Measurements from ENCODE around the gene IL12RB2.
"Not testable (repeated sequence)": the region's sequence is repeated elsewhere in the genome, so short reads cannot be mapped to it uniquely, and the experiment has no call there.

The IL12RB2 gene

DNA sequence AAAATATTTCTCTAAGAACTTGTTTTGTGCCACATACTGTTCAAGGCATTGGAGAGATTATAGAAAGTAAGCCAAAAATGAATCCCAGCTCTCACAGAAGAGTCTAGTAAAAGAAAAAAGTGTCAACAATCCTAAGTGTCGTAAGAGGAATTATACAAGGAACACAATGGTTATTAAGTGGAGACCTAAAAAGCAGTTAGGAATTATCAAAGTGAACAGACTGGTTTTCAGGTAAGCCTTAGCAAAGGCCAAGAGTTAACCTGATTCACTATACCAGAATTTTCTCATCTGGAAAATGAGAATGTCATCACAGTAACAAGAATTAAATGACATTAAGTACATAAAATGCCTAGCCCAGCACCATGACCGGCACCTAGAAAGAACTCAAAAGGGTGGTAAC, 106.9 kb downstream of the IL12RB2 start:
- Histone ChIP-seq H3K9ac (ENCODE audit: insufficient read length, low read depth) (no peak overlapping the region), H3K4me1 (ENCODE audit: insufficient read depth, insufficient read length) (no peaks in the 10 kb centered on the region), H3K9me3 (ENCODE audit: insufficient read depth, low read length) (no peaks in the 10 kb centered on the region), H3K27me3 (ENCODE audit: insufficient read depth, insufficient read length) (no peaks in the 10 kb centered on the region), H3K4me3 (ENCODE audit: insufficient read length, low read depth) (no peak overlapping the region), H3K36me3 (ENCODE audit: insufficient read depth, insufficient read length, low read length) (peaks cover 91% of the 10 kb centered on the region)
- DNase-seq (ENCODE audit: low read depth, low spot score), result no peak
- no peak for TF ChIP-seq YY1 (IDR thresholded peaks at IDR 0.05; ENCODE audit: insufficient read depth, insufficient read length)
- TF ChIP-seq SUZ12 (IDR thresholded peaks at IDR 0.05; ENCODE audit: extremely low read depth, insufficient read depth, insufficient read length), result no peak
- TF ChIP-seq ZNF274 (IDR thresholded peaks at IDR 0.05; ENCODE audit: low read depth, low read length), result no peak

DNA sequence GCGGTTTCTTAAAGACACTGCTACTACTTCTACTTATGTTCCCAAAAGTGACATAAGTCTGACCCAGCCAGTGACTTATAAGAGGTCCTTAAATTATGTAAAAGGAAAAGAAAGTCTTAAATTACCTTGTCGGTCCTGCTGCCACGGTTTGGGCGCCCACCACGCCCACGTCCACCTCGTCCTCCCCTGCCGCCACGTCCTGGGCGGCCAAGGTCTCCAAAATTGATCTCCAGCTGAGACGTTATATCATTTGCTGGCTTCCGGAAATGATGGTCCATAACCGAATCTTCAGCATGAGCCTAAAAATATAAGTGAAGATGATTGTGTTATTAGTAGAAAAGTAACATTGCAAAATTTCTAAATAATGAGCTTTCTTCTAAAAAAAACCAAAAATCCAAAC, 107.4 kb downstream of the IL12RB2 start:
- H3K9me3 ChIP-seq (ENCODE audit: insufficient read depth, low read length), result no peaks in the 10 kb centered on the region
- no peak for DNase-seq (ENCODE audit: low read depth, low spot score)
- peaks cover 91% of the 10 kb centered on the region for H3K36me3 ChIP-seq (ENCODE audit: insufficient read depth, insufficient read length, low read length)
- H3K9ac ChIP-seq (ENCODE audit: insufficient read length, low read depth), result no peak overlapping the region
- H3K4me3 ChIP-seq (ENCODE audit: insufficient read length, low read depth), result no peak overlapping the region
- H3K27me3 ChIP-seq (ENCODE audit: insufficient read depth, insufficient read length), result no peaks in the 10 kb centered on the region
- no peaks in the 10 kb centered on the region for H3K4me1 ChIP-seq (ENCODE audit: insufficient read depth, insufficient read length)
- TF ChIP-seq ZNF274 (IDR thresholded peaks at IDR 0.05; ENCODE audit: low read depth, low read length) (no peak), SUZ12 (IDR thresholded peaks at IDR 0.05; ENCODE audit: extremely low read depth, insufficient read depth, insufficient read length) (no peak), YY1 (IDR thresholded peaks at IDR 0.05; ENCODE audit: insufficient read depth, insufficient read length) (no peak)

DNA sequence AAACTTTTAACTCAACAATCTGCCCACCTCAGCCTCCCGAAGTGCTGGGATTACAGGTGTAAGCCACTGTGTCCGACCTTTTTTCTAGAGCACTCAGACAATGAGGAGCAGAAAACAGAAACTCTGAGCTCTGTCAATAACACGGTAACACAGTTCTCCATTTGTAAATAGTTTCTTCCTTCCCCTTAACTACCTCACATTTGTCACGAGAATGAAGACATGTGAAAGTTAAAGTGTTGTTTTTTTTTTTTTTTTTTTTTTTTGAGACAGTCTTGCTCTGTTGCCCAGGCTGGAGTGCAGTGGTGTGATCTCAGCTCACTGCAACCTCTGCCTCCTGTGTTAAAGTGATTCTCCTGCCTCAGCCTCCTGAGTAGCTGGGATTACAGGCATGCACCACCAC, 110.1 kb downstream of the IL12RB2 start:
- not testable (repeated sequence) for H3K9me3 ChIP-seq (ENCODE audit: insufficient read depth, low read length); H3K27me3 ChIP-seq (ENCODE audit: insufficient read depth, insufficient read length); DNase-seq (ENCODE audit: low read depth, low spot score); H3K4me3 ChIP-seq (ENCODE audit: insufficient read length, low read depth); H3K4me1 ChIP-seq (ENCODE audit: insufficient read depth, insufficient read length); H3K9ac ChIP-seq (ENCODE audit: insufficient read length, low read depth)
- H3K36me3 ChIP-seq (ENCODE audit: insufficient read depth, insufficient read length, low read length), result peaks cover 98% of the 10 kb centered on the region

DNA sequence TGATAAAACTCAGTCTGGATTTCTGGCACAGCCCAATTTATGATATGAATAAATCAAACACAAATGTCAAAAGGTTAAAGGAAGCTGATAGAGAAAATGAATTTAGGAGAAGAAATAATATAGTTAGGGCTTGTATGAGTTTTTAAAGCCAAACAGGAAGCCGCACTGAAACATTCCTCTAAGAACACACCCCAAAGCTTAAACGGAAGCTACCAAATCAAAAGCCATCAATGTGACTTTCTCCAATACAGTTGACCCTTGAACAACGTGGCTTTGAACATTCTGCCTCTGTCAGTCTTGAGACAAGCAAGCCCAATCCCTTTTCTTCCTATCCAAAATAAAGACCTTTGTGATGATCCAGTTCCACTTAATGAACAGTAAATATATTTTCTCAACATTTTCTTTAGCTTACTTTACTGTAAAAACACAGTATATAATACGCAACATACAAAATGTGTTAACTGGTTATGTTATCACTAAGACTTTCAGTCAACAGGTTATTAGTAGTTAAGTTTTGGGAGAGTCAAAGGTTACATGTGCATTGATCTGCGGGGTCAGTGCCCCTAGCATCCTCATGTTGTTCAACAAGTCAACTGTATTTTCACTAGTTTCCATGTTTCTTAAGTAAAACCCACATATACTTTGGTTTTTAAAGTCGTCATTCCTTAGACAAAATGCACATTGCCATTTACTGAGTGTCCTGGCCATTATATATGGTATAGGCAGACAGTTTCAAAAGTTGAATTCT, 111.3 kb downstream of the IL12RB2 start:
- TF ChIP-seq YY1 (IDR thresholded peaks at IDR 0.05; ENCODE audit: insufficient read depth, insufficient read length), result no peak
- TF ChIP-seq SUZ12 (IDR thresholded peaks at IDR 0.05; ENCODE audit: extremely low read depth, insufficient read depth, insufficient read length), result no peak
- TF ChIP-seq ZNF274 (IDR thresholded peaks at IDR 0.05; ENCODE audit: low read depth, low read length), result no peak
- Histone ChIP-seq H3K27me3 (ENCODE audit: insufficient read depth, insufficient read length) (no peaks in the 10 kb centered on the region), H3K9ac (ENCODE audit: insufficient read length, low read depth) (no peak overlapping the region), H3K36me3 (ENCODE audit: insufficient read depth, insufficient read length, low read length) (peaks cover 99% of the 10 kb centered on the region), H3K4me1 (ENCODE audit: insufficient read depth, insufficient read length) (no peaks in the 10 kb centered on the region), H3K4me3 (ENCODE audit: insufficient read length, low read depth) (no peak overlapping the region), H3K9me3 (ENCODE audit: insufficient read depth, low read length) (no peaks in the 10 kb centered on the region)
- no peak for DNase-seq (ENCODE audit: low read depth, low spot score)

DNA sequence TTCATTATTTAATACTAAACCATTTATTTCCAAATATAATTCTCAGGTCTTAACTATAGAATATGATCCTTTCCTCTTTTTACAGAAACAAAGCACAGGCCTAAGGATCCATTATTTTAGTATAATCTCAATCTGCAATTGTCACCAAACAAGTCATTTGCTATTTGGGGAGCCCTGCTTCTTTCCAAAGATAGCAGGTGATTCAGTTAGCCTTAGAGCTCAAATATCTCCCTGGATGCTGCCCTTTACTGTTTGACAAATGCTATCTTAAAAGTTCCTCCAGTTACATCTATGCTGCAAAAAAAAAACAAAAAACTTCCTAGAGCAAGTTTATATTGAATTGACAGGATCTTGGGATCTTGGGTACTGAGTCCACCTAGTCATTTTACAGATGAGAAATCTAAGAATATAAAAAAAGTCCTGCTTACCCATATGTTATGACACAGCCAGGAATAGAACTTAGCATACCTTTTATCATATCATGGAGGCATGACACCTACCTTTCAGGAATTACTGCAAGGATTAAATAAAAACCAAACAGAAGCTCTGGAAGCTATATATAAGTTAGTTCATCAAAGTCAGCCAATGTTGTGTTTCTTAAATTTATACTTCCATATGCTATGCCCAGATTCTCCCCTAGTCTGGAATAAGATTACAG, 113.3 kb downstream of the IL12RB2 start:
- no peaks in the 10 kb centered on the region for H3K27me3 ChIP-seq (ENCODE audit: insufficient read depth, insufficient read length)
- TF ChIP-seq YY1 (IDR thresholded peaks at IDR 0.05; ENCODE audit: insufficient read depth, insufficient read length), result no peak
- no peak for TF ChIP-seq ZNF274 (IDR thresholded peaks at IDR 0.05; ENCODE audit: low read depth, low read length)
- TF ChIP-seq SUZ12 (IDR thresholded peaks at IDR 0.05; ENCODE audit: extremely low read depth, insufficient read depth, insufficient read length), result no peak
- no peak overlapping the region for H3K9ac ChIP-seq (ENCODE audit: insufficient read length, low read depth)
- no peak overlapping the region for H3K4me3 ChIP-seq (ENCODE audit: insufficient read length, low read depth)
- DNase-seq (ENCODE audit: low read depth, low spot score), result no peak
- peaks cover 99% of the 10 kb centered on the region for H3K36me3 ChIP-seq (ENCODE audit: insufficient read depth, insufficient read length, low read length)
- H3K9me3 ChIP-seq (ENCODE audit: insufficient read depth, low read length), result no peaks in the 10 kb centered on the region
- H3K4me1 ChIP-seq (ENCODE audit: insufficient read depth, insufficient read length), result no peaks in the 10 kb centered on the region

DNA sequence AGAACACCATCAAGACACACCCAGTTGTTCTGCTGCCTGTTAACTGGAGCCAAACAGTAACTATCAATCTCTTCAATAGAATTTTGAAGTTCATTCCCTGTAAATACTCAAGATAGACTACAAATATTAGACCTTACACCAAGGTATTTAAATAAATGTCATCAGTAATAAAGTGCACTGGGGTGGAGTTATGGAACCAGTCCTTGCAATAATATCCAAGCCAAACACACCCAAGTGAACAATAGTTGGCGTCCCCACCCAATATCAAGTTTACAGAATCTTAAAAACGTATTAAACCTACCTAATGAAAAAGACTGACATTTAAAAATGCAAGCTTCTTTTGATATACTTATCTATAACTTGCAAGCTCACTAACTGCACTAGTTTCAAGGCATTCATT, 119.8 kb downstream of the IL12RB2 start:
- Histone ChIP-seq H3K9ac (ENCODE audit: insufficient read length, low read depth) (no peak overlapping the region), H3K4me1 (ENCODE audit: insufficient read depth, insufficient read length) (no peaks in the 10 kb centered on the region), H3K27me3 (ENCODE audit: insufficient read depth, insufficient read length) (no peaks in the 10 kb centered on the region), H3K36me3 (ENCODE audit: insufficient read depth, insufficient read length, low read length) (peaks cover 70% of the 10 kb centered on the region), H3K4me3 (ENCODE audit: insufficient read length, low read depth) (peak overlapping the region; percentile 96), H3K9me3 (ENCODE audit: insufficient read depth, low read length) (no peaks in the 10 kb centered on the region)
- TF ChIP-seq YY1 (IDR thresholded peaks at IDR 0.05; ENCODE audit: insufficient read depth, insufficient read length), result no peak
- no peak for TF ChIP-seq ZNF274 (IDR thresholded peaks at IDR 0.05; ENCODE audit: low read depth, low read length)
- TF ChIP-seq SUZ12 (IDR thresholded peaks at IDR 0.05; ENCODE audit: extremely low read depth, insufficient read depth, insufficient read length), result no peak
- no peak for DNase-seq (ENCODE audit: low read depth, low spot score)

DNA sequence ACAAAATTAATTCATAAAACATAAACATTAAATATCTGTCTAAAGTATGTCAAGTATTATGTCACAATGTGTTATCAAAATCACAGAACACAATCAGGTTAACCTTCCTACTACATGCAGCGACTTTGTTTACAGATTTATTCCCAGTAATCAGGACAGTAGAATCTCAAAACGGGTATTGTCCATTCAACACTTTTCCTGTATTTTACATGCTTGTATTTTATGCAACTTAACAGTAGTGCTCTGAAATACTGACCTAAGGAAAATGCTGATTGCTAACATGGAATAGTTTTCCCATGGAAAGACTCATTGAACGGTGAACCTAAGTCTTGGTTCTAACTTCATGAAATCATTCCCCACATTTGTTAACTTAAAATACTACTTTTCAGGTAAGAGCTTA, 120.3 kb downstream of the IL12RB2 start:
- H3K36me3 ChIP-seq (ENCODE audit: insufficient read depth, insufficient read length, low read length), result peaks cover 66% of the 10 kb centered on the region
- no peaks in the 10 kb centered on the region for H3K27me3 ChIP-seq (ENCODE audit: insufficient read depth, insufficient read length)
- no peak for DNase-seq (ENCODE audit: low read depth, low spot score)
- no peaks in the 10 kb centered on the region for H3K4me1 ChIP-seq (ENCODE audit: insufficient read depth, insufficient read length)
- peak overlapping the region; percentile 100 for H3K9ac ChIP-seq (ENCODE audit: insufficient read length, low read depth)
- TF ChIP-seq YY1 (IDR thresholded peaks at IDR 0.05; ENCODE audit: insufficient read depth, insufficient read length) (no peak), ZNF274 (IDR thresholded peaks at IDR 0.05; ENCODE audit: low read depth, low read length) (no peak), SUZ12 (IDR thresholded peaks at IDR 0.05; ENCODE audit: extremely low read depth, insufficient read depth, insufficient read length) (no peak)
- H3K9me3 ChIP-seq (ENCODE audit: insufficient read depth, low read length), result no peaks in the 10 kb centered on the region
- peak overlapping the region; percentile 96 for H3K4me3 ChIP-seq (ENCODE audit: insufficient read length, low read depth)

Data from NT2/D1 (cell line).